HUES64 (cell line): ENCODE measurements around the gene BOD1L1.
A peak's percentile ranks its signal among the peaks of the same experiment; 100 is the strongest.

Experiments
- H3K27ac ChIP-seq: 2 replicates; pipeline ENCODE4 v1.7.0; 2013; ENCODE audit warnings: low read depth, low read length, inconsistent platforms
- H3K27me3 ChIP-seq: 2 replicates; pipeline ENCODE4 v1.6.1; 2013; ENCODE audit warnings: mild to moderate bottlenecking, low read length; ENCODE audit not compliant: insufficient read depth
- H3K36me3 ChIP-seq: 2 replicates; pipeline ENCODE4 v1.6.1; 2013; ENCODE audit warnings: mild to moderate bottlenecking, low read length; ENCODE audit not compliant: insufficient read depth
- H3K4me1 ChIP-seq: 2 replicates; pipeline ENCODE4 v1.6.1; 2013; ENCODE audit warnings: mild to moderate bottlenecking, low read length, moderate library complexity; ENCODE audit not compliant: insufficient read depth
- H3K4me3 ChIP-seq: 2 replicates; pipeline ENCODE4 v1.5.1; 2013; ENCODE audit warnings: mild to moderate bottlenecking, low read length, moderate library complexity
- H3K9ac ChIP-seq: 2 replicates; pipeline ENCODE4 v1.6.1; 2013; ENCODE audit warnings: mild to moderate bottlenecking, low read depth, low read length
- H3K9me3 ChIP-seq: 2 replicates; pipeline ENCODE4 v1.6.1; 2013; ENCODE audit warnings: low read depth, low read length; ENCODE audit not compliant: insufficient read depth
- WGBS: fragments of 150-250, 120-280 bp; methylation state at CpG from one replicate; pipeline ENCODE4 v1.1.7; 2013; ENCODE audit warnings: missing lambda C conversion rate; 5-methylcytosine and 5-hydroxymethylcytosine counted together

BOD1L1 gene

DNA sequence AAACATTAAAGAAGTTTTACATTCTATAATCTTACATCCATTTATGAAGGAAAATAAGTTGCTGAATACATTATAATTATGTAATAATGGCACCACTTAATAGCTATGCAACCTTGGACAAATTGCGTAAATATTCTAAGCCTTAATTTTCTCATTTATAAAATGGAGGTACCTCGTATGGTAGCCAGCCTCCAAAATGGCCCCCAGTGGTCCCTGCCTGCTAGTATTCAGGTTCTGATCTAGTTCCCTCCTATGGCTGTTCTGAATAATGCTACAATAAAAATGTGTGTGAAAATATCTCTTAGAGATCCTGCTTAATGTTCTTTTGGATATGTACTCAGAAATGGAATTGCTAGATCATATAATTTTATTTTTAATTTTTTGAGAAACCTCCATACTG is 72.2 kb downstream of the BOD1L1 start:
- Histone ChIP-seq H3K4me3 (no peak overlapping the region), H3K9me3 (no peaks in the 10 kb centered on the region), H3K9ac (no peak overlapping the region), H3K4me1 (no peaks in the 10 kb centered on the region), H3K27ac (no peak overlapping the region), H3K27me3 (peaks cover 3% of the 10 kb centered on the region), H3K36me3 (no peaks in the 10 kb centered on the region)
- 86% methylated on average over 2 of the region's 2 CpGs for WGBS

DNA sequence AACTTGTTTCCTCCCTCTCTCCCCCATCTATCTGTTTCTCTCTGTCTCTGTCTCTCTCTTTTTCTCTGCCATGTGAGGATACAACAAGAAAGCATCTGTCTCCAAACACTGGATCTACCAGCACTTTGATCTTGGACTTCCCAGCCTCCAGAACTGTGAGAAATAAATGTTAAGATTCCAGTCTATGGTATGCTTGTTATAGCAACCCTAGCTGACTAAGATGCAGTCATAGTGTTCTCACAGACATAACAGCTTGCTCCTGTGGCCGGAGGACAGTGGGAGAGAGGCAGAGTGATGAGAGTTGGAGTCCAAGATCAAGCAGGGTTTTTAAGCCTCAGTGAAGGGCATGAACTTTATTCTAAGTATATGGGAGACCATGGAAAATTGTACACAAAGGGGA is 74.4 kb downstream of the BOD1L1 start:
- Histone ChIP-seq H3K9me3 (no peaks in the 10 kb centered on the region), H3K27me3 (peaks cover 25% of the 10 kb centered on the region), H3K4me3 (no peak overlapping the region), H3K9ac (no peak overlapping the region), H3K36me3 (no peaks in the 10 kb centered on the region), H3K27ac (no peak overlapping the region), H3K4me1 (no peaks in the 10 kb centered on the region)
- 85% methylated on average over 1 of the region's 1 CpG for WGBS

DNA sequence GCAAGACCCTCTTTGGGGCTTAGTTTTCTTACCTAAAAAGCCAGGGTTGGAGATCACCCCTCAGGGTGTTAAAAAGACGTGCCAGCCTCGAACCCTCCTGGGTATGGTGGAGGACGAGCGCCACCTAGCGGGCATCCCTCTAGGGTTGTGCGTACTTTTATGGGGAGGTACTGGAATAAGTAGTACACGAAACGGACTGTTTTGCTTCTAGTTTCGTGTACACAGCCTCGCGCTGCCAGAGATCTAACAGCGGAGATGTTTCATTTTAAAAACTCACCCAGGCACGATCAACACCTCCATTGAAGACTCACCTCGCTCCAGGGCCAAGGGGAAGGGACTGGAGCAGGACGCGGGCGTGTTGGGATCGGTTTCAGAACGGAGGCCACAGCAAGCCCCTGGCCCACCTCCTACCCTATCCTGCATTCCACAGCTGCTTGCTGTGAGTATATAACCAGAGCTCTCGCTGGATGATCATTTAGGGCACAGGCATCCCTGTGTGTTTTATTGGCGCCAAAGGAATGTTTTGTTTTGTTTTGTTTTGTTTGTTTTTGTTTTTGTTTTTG is 78.5 kb downstream of the BOD1L1 start:
- H3K27me3 ChIP-seq, result peaks cover 61% of the 10 kb centered on the region

DNA sequence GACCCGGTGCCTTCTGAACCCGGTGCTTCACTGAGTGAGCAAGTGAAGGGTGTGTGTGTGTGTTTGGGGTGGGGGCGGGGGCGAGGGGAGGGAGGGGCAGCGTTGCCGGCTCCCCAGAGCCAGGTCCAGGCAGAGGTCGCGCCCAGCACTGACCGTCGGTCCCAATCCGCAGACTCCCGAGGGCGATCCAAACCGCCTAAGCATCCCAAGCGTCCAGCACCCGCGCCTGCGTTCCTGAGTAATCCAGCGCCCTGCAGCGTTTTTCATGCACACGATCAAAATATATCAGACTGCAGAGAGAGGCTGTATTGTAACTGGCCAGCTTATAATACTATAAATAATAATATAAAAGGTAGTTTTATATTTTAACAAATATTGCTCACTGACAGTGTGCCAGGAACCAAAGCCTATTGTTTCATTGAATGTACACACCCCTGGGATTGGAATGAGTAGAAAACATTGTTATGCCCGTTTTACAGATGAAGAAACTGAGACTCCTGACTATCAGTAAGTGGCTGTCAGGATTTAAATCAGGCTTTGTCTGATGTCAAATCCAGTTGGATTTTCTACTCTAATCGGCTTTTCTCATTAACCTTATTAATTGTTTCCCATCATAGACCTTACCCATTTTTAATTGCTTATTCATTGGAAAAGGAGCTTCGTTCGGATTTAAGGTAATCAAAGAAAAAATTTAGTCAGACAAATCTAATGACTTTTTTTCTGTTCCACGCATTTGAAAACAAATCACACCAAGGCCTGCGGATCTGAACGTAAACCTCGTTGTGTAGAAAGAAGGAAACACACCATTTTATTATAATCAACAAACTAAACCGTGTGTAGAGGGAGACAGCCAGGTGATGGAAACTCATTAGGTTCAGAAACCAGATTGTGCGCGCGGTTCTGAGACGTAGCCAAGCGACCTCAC is 79.2 kb downstream of the BOD1L1 start:
- Histone ChIP-seq H3K36me3 (no peaks in the 10 kb centered on the region), H3K27ac (no peak overlapping the region), H3K4me3 (peak overlapping the region; percentile 64), H3K4me1 (peaks cover 8% of the 10 kb centered on the region), H3K9me3 (no peaks in the 10 kb centered on the region), H3K9ac (no peak overlapping the region), H3K27me3 (peaks cover 69% of the 10 kb centered on the region)
- 7% methylated on average over 32 of the region's 35 CpGs for WGBS

More for the DNA sequence above, 78.5 kb downstream of the BOD1L1 start:
- WGBS, result 2% methylated on average over 21 of the region's 21 CpGs
- H3K9me3 ChIP-seq, result no peaks in the 10 kb centered on the region
- peak overlapping the region; percentile 48; the same call in 1 of the 2 replicates for H3K9ac ChIP-seq
- peaks cover 8% of the 10 kb centered on the region for H3K4me1 ChIP-seq
- no peaks in the 10 kb centered on the region for H3K36me3 ChIP-seq
- no peak overlapping the region for H3K27ac ChIP-seq
- H3K4me3 ChIP-seq, result peak overlapping the region; percentile 57

DNA sequence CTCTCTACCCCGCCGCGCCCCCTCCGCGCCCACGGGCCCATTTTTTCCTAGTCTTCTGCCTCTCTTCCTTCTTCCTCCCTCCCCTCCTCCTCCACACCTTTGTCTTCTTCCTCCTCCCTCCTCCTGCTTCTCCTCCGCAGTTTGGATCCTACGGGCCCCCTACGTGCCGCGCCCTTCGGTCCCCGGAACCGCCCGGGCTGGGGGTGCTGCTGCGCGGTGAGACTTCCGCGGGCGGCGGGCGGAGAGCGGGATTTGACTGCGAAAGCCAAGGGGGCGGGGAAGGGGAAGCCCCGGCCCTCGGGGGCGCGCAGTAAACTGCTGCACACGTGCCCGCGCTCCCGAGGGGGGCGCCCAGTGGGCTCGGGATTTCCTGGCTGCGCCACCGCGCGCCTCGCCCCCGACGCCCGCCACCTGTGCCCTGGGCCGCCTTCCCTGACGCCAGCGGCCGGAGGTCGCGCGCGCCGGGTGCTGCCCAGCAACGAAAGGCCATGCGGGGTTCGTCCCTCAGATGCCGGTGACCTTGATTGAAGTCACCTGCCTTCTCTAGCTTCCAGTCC is 80.0 kb downstream of the BOD1L1 start:
- Histone ChIP-seq H3K27ac (no peak overlapping the region), H3K36me3 (no peaks in the 10 kb centered on the region), H3K9me3 (no peaks in the 10 kb centered on the region), H3K4me3 (peak overlapping the region; percentile 64), H3K9ac (peak overlapping the region; percentile 26), H3K4me1 (peaks cover 8% of the 10 kb centered on the region), H3K27me3 (peaks cover 76% of the 10 kb centered on the region)
- WGBS, result under 1% methylated on average over 56 of the region's 56 CpGs

DNA sequence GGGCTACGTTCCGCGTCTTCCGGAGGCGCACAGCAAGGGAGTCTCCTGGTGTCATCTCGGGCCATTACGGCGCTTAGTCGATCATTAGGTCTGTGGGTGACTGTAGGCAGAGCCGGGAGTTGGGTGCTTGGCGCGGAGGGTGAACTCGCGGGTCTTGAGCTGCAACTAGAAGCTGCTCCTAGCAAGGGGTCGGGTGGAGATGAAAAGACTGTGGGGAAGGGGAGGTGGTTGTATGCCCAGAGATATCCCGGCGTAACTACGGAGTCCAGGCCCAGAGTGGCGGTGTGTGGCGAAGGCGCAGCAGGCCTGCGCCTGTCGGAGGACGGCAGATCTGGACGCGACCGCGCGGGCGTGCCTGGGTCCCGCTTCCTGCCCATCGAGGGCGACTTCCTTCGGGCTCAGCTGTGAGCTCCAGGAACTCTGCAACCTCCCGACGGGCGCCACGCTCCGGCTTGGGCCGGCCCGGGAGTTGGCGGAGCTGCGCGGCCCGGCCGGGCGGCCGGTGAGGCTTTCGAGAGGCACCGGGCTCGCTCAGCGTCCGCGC is 80.5 kb downstream of the BOD1L1 start:
- WGBS, result under 1% methylated on average over 54 of the region's 54 CpGs
- Histone ChIP-seq H3K4me3 (peak overlapping the region; percentile 64), H3K27me3 (peaks cover 82% of the 10 kb centered on the region), H3K27ac (no peak overlapping the region), H3K9me3 (no peaks in the 10 kb centered on the region), H3K9ac (peak overlapping the region; percentile 26; the same call in 1 of the 2 replicates), H3K4me1 (peaks cover 8% of the 10 kb centered on the region), H3K36me3 (no peaks in the 10 kb centered on the region)

DNA sequence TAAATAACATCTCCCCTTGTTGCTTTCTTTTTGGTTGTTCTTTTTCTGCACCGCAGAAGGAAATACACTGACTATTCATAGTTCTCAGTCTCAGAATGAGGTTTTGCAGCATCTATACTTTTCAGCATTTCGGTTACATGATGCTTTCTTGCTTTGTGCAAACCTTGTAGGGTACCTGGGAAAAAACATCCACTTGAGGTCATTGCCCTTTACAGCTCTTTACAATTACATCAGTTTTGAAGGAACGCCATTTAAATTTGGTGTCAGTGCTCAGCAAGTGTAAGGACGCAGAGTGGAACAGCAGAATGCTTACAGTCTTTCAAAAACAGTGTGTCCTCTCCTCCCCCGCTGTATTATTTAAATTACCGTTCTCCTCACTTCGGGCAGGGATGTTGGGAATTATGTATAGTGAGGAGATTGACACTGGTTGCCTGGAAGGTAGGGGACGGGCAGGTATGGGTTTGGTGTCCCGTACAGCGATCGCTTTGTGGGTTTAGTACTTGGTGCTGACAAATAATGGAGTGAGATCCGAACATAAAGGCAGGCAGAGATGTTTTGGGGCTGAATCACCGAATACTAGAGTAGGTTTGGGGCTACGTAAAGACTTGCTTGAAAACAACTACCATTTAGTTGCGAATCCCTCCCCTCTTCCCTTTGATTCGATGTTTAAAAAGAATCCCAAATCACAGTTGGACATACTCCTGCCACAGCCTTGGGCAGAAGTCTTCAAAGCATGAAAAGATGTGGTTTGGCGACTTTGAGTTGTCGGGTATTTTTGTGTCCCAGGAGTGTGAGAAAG is 81.2 kb downstream of the BOD1L1 start:
- Histone ChIP-seq H3K9me3 (no peaks in the 10 kb centered on the region), H3K4me1 (peaks cover 8% of the 10 kb centered on the region), H3K36me3 (no peaks in the 10 kb centered on the region), H3K4me3 (peak overlapping the region; percentile 64), H3K27ac (no peak overlapping the region), H3K9ac (0 out of 2 replicates have a peak overlapping the region, but pooled peaks have one; percentile 26), H3K27me3 (peaks cover 89% of the 10 kb centered on the region)
- 9% methylated on average over 17 of the region's 18 CpGs for WGBS

DNA sequence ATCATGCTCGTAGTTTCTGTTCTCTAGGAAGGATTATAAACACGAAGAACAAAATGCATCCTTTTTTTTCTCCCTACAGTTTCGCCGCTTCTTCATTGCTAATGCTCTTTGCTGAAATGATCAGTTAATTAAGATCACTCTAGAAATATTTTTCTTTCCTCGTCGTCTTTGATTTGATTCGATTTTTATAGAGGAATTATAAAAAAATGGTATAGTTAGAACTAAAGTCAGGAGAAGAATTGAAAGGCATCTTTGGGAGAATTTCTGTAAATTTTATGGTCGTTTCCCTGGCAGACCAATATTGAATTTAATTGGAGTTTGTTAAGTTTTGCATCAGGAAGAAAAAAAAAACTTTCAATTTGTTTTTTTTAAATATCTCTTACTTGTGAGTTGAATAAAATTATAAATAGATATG is 82.1 kb downstream of the BOD1L1 start:
- 19% methylated on average over 8 of the region's 8 CpGs for WGBS
- no peaks in the 10 kb centered on the region for H3K9me3 ChIP-seq
- no peak overlapping the region for H3K9ac ChIP-seq
- peaks cover 11% of the 10 kb centered on the region for H3K4me1 ChIP-seq
- peaks cover 95% of the 10 kb centered on the region for H3K27me3 ChIP-seq
- no peak overlapping the region for H3K27ac ChIP-seq
- peak overlapping the region; percentile 62 for H3K4me3 ChIP-seq
- H3K36me3 ChIP-seq, result no peaks in the 10 kb centered on the region

DNA sequence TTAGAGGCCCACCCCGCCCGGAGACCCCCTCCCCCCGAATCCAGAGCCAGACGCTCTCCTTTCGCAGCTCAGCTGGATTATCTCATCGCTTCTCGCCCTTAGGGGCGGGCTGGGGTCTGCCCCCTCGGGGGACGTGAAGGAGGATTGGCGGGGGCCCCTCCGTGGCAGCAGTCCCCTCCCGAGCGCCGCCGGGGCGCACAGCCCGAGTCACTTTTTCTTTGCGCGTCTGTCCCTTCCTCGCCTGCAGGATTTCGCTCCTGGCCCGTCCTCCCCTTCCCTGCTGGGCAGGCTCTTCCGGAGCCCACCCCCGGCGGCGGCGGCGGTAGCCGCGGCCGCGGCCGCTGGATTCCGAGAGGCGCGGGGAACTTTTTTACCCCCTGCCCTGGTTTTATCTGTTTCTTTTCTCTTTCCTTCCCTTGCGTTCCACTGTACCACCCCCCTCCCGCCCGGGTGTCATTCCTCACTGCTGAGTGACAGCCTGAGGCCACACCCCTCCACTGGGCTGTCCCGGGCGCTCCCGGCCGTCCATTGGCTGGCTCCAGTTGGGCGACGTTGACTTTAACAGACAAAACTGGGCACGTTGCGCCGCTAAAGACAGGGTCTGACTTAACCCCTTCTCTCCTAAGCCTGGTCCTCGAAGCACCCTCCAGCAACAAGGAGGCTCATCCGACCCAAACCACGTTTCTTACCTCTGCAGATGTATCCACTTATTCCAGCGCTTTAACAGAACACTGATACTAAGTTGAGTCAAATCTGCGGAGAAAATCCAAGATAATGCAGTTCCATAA is 82.7 kb downstream of the BOD1L1 start:
- H3K9ac ChIP-seq, result no peak overlapping the region
- no peaks in the 10 kb centered on the region for H3K9me3 ChIP-seq
- H3K27ac ChIP-seq, result peak overlapping the region; percentile 57; the same call in 1 of the 2 replicates
- H3K27me3 ChIP-seq, result peaks cover 96% of the 10 kb centered on the region
- under 1% methylated on average over 54 of the region's 54 CpGs for WGBS
- H3K36me3 ChIP-seq, result no peaks in the 10 kb centered on the region
- peak overlapping the region; percentile 62 for H3K4me3 ChIP-seq
- H3K4me1 ChIP-seq, result peaks cover 16% of the 10 kb centered on the region
